IPS-20b (cell line): ENCODE measurements around the gene PILRB.

Source experiments
- H3K27ac ChIP-seq: one replicate; pipeline ENCODE4 v1.5.1; 2013; ENCODE audit warnings: low read length
- H3K27me3 ChIP-seq: 2 replicates; pipeline ENCODE4 v1.6.1; 2013; ENCODE audit warnings: mild to moderate bottlenecking, low read length, inconsistent platforms; ENCODE audit not compliant: insufficient read depth
- H3K36me3 ChIP-seq: 2 replicates; pipeline ENCODE4 v1.6.1; 2013; ENCODE audit warnings: low read depth, mild to moderate bottlenecking, inconsistent platforms, low read length, moderate library complexity; ENCODE audit not compliant: insufficient read depth
- H3K4me1 ChIP-seq: 2 replicates; pipeline ENCODE4 v1.6.1; 2013; ENCODE audit warnings: mild to moderate bottlenecking, control low read depth, inconsistent platforms, low read length, moderate library complexity; ENCODE audit not compliant: insufficient read depth
- H3K4me3 ChIP-seq: 2 replicates; pipeline ENCODE4 v1.5.1; 2013; ENCODE audit warnings: mild to moderate bottlenecking, low read length, inconsistent platforms
- H3K9ac ChIP-seq: 2 replicates; pipeline ENCODE4 v1.6.1; 2013; ENCODE audit warnings: low read depth, mild to moderate bottlenecking, inconsistent platforms, low read length, moderate library complexity
- H3K9me3 ChIP-seq: 2 replicates; pipeline ENCODE4 v1.6.1; 2013; ENCODE audit warnings: mild to moderate bottlenecking, low read depth, low read length, inconsistent platforms; ENCODE audit not compliant: insufficient read depth

The PILRB gene

DNA sequence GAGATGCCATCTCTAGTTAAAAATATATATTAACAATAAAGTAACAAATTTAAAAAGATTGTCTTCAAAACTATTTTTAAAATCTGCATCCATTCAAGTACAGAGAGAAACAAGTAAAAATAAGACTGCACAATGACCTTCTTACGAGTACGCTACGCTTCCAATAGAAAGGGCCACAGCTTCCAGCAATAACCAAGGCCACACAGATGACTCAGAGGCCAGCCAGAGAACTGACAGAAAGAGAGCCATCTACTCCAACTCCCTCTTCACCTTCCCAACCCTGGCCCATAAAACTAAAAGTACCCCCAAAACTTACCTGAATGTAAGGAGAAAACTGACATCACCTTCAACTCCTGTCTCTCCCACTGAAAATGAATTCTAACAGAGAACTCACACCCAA lies 42.1 kb downstream of the PILRB start:
- H3K27ac ChIP-seq = no peak overlapping the region
- H3K4me3 ChIP-seq = no peak overlapping the region
- no peaks in the 10 kb centered on the region for H3K4me1 ChIP-seq
- no peak overlapping the region for H3K9ac ChIP-seq
- H3K9me3 ChIP-seq = no peaks in the 10 kb centered on the region
- H3K27me3 ChIP-seq = peaks cover 18% of the 10 kb centered on the region
- H3K36me3 ChIP-seq = no peaks in the 10 kb centered on the region

- H3K9me3 ChIP-seq = no peaks in the 10 kb centered on the region
- no peak overlapping the region for H3K27ac ChIP-seq
- no peak overlapping the region for H3K9ac ChIP-seq
- H3K4me3 ChIP-seq = no peak overlapping the region
- no peaks in the 10 kb centered on the region for H3K36me3 ChIP-seq
- peaks cover 18% of the 10 kb centered on the region for H3K27me3 ChIP-seq
- H3K4me1 ChIP-seq = no peaks in the 10 kb centered on the region
Measured at GRCh38 chr7:100400656-100401055, 42.7 kb downstream of the PILRB start.

DNA sequence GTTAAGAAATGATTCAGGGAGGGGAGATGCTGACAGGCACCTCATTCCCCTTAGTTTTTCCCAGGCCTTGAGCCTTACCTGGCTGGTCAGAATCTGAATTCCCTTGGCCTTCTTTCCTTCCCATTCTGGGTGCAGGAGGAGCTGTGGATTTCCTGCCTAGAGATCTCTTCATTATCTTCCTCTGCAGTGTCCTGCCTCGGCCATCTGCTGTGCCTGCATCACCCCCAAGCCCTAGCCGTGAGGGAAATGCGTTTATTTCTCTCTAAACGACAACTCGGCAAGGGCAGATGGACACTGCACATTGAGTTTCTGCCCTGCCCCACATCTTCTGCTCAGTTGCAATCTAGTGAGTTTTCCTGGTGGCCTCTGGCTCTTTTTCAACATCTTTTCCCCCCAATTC lies 43.9 kb downstream of the PILRB start:
- Histone ChIP-seq H3K27me3 (peaks cover 18% of the 10 kb centered on the region), H3K4me3 (no peak overlapping the region), H3K36me3 (no peaks in the 10 kb centered on the region), H3K4me1 (no peaks in the 10 kb centered on the region), H3K27ac (no peak overlapping the region), H3K9ac (no peak overlapping the region), H3K9me3 (no peaks in the 10 kb centered on the region)

DNA sequence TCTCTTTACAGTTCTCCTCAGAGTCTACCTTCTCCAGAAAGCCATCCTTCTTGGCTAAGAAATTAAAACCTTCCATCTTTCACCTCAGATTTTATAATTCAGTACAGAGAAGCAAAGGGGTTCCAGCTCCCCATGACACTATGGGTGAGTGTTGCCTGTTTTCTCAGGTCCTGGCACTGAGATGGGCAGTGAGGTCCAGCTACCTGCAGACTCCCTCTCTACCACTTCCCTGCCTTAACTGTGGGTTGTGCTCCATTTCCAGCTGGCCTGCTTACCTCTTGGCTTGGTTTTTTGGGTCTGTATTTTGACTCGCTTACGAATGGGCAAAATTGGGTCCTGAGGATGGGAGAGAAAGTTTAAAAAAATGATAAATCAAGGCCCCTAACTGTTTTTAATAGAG lies 44.3 kb downstream of the PILRB start:
- Histone ChIP-seq H3K27ac (no peak overlapping the region), H3K9ac (no peak overlapping the region), H3K27me3 (peaks cover 18% of the 10 kb centered on the region), H3K4me3 (no peak overlapping the region), H3K4me1 (no peaks in the 10 kb centered on the region), H3K36me3 (no peaks in the 10 kb centered on the region), H3K9me3 (no peaks in the 10 kb centered on the region)

DNA sequence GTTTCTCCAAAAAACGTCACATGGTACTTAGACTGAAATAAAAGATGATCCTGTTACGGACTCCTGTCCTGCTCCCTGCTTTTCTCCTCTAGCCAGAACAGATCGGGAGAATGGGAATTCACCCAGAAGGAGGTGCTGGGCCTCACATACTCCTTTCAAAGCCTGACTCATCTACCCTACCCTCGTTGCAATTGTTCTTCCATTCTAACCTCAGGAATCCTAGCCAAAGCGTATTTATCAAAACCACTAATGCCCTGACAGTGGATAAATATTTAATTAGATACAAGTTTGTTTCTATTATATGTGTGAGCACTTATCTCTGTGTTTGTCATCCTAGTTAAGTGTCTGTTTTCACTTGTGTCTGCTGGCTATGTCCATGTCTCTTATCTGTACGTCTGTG lies 48.9 kb downstream of the PILRB start:
- H3K4me3 ChIP-seq = no peak overlapping the region
- no peak overlapping the region for H3K27ac ChIP-seq
- H3K27me3 ChIP-seq = peaks cover 30% of the 10 kb centered on the region
- no peaks in the 10 kb centered on the region for H3K4me1 ChIP-seq
- no peaks in the 10 kb centered on the region for H3K36me3 ChIP-seq
- no peaks in the 10 kb centered on the region for H3K9me3 ChIP-seq
- H3K9ac ChIP-seq = no peak overlapping the region

- Histone ChIP-seq H3K4me3 (no peak overlapping the region), H3K27me3 (peaks cover 30% of the 10 kb centered on the region), H3K36me3 (no peaks in the 10 kb centered on the region)
Measured at GRCh38 chr7:100407285-100408180, 49.6 kb downstream of the PILRB start.

GRCh38 chr7:100411101-100411500 lies 53.2 kb downstream of the PILRB start:
- Histone ChIP-seq H3K9ac (no peak overlapping the region), H3K27me3 (peaks cover 24% of the 10 kb centered on the region), H3K4me3 (no peak overlapping the region), H3K9me3 (no peaks in the 10 kb centered on the region), H3K27ac (no peak overlapping the region), H3K36me3 (no peaks in the 10 kb centered on the region), H3K4me1 (no peaks in the 10 kb centered on the region)

More at GRCh38 chr7:100407285-100408180, 49.6 kb downstream of the PILRB start:
- H3K9me3 ChIP-seq = no peaks in the 10 kb centered on the region
- no peaks in the 10 kb centered on the region for H3K4me1 ChIP-seq
- no peak overlapping the region for H3K9ac ChIP-seq
- no peak overlapping the region for H3K27ac ChIP-seq

- Histone ChIP-seq H3K27ac (no peak overlapping the region), H3K27me3 (peaks cover 21% of the 10 kb centered on the region), H3K4me1 (no peaks in the 10 kb centered on the region), H3K9ac (no peak overlapping the region), H3K4me3 (no peak overlapping the region), H3K36me3 (no peaks in the 10 kb centered on the region), H3K9me3 (no peaks in the 10 kb centered on the region)
Measured at GRCh38 chr7:100413346-100413745, 55.4 kb downstream of the PILRB start.

DNA sequence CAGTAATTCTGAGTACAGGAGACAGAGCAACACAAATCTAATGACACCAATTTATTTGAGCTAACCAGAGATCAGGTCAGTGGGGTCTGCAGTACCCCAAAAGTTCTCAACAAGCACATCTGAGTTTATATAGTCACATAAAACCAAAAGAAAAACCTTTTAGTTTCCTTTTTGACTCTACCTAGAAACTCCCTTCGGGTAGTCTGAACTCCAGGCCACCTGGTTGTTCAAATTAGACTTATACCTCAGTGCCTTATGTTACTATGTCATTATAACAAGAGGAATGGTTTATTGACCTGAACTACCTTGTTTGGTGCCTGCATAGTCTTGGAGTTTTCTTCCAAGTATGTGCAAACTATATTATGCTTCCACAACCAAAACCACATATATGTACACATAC lies 56.0 kb downstream of the PILRB start:
- no peak overlapping the region for H3K9ac ChIP-seq
- no peak overlapping the region for H3K27ac ChIP-seq

DNA sequence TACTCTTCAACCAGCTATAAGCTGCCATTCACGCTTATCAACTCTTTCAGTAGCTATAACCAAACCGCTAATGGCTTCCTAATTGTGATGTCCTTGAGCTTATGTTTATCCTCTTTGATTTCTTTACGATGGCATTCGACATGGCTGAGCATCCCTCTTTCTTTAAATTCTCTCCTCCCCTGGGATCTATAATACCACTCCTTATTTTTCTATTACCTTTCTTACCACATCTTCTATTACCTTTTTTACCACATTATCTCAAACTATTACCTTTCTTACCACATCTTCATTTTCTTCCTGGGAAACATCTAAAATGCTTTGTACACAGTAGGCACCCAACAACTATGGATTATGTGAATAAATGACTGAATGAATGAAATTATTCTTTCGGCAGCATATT lies 57.5 kb downstream of the PILRB start:
- Histone ChIP-seq H3K4me1 (no peaks in the 10 kb centered on the region), H3K9me3 (no peaks in the 10 kb centered on the region), H3K36me3 (no peaks in the 10 kb centered on the region), H3K4me3 (no peak overlapping the region), H3K27ac (no peak overlapping the region), H3K9ac (no peak overlapping the region), H3K27me3 (peaks cover 6% of the 10 kb centered on the region; the same call in 1 of the 2 replicates)

More for the DNA sequence above, 56.0 kb downstream of the PILRB start:
- H3K36me3 ChIP-seq = no peaks in the 10 kb centered on the region
- H3K4me3 ChIP-seq = no peak overlapping the region
- H3K27me3 ChIP-seq = peaks cover 18% of the 10 kb centered on the region
- H3K4me1 ChIP-seq = no peaks in the 10 kb centered on the region
- no peaks in the 10 kb centered on the region for H3K9me3 ChIP-seq
